ENCODE data around the gene SPTB.

- no peak for TF ChIP-seq ZNF274 (IDR thresholded peaks at IDR 0.05; ENCODE audit: low read depth, low read length)
- no peak for TF ChIP-seq YY1 (IDR thresholded peaks at IDR 0.05; ENCODE audit: insufficient read depth, insufficient read length)
Observed at GRCh38 chr14:64782196-64782595, 97.5 kb downstream of the SPTB start.

Data from NT2/D1 (cell line).